Measurements from ENCODE around the gene PNO1.

GRCh38 chr2:68134554-68134953, 23.1 kb upstream of the PNO1 start:
- TF ChIP-seq CTCF (conservative IDR thresholded peaks at IDR 0.05; ENCODE audit: low read length): peak; percentile 23; the same call in 1 of the 2 replicates
- TF ChIP-seq EZH2phosphoT487 (IDR thresholded peaks at IDR 0.05; ENCODE audit: borderline replicate concordance): no peak

Measured in Loucy (cell line).